GM12864 (cell line): ENCODE results near the gene PPM1H.
"Not testable (repeated sequence)": the region's sequence is repeated elsewhere in the genome, so short reads cannot be mapped to it uniquely, and the experiment has no call there.

Experiments used
- DNase-seq: peaks from one replicate; pipeline ENCODE4 v3.0.0-alpha.2; 2011; ENCODE audit warnings: low read depth
- H3K4me3 ChIP-seq: 2 replicates; pipeline ENCODE4 v1.5.1; 2011; ENCODE audit warnings: mild to moderate bottlenecking, low read depth, low read length, control low read depth
- CTCF ChIP-seq: IDR thresholded peaks from 2 replicates; pipeline ENCODE4 v1.5.1; 2011; ENCODE audit warnings: low read depth, mild to moderate bottlenecking, moderate library complexity, low read length, control low read depth, inconsistent platforms; ENCODE audit errors: missing control alignments

PPM1H gene

GRCh38 chr12:62895351-62895877, 39.5 kb downstream of the PPM1H start:
- DNase-seq: no peak
- no peak overlapping the region for H3K4me3 ChIP-seq
- TF ChIP-seq CTCF: no peak

GRCh38 chr12:62893276-62893675, 41.7 kb downstream of the PPM1H start:
- H3K4me3 ChIP-seq: no peak overlapping the region
- DNase-seq: no peak
- TF ChIP-seq CTCF: no peak

DNA sequence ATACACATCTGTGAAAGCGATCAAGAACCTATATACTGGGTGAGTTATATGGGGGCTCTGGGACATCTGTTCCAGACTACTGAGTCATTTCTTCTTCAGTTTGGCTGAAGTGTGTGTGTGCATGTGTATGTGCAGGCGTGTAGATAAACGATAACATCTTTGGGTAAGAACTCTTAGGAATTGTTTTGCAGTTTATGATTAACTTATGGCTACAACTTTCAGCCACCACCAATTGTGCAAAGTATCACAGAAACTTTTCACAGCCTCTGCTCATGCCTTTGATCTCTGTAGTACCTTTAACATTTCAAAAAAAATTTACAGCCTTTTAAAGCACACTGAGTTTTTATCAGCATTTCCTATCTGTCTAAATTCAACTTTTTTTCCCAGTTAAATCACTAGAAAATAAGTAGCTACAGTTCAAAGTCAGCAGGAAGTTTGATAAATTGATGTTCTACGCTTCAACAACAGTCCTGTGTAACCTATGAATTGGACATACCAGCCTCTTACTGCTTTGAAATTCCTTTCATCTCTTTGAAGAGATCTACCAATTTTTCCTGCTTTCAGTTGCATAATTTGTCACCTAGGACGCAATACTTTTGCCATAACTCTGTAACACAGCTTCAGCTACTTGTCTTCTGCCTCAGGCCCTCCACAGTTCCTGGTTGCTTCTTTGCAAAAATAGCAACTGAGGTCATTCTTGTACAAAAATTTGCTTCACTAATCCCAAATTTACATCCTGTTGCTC, 43.0 kb downstream of the PPM1H start:
- DNase-seq: no peak
- TF ChIP-seq CTCF: no peak
- no peak overlapping the region for H3K4me3 ChIP-seq

DNA sequence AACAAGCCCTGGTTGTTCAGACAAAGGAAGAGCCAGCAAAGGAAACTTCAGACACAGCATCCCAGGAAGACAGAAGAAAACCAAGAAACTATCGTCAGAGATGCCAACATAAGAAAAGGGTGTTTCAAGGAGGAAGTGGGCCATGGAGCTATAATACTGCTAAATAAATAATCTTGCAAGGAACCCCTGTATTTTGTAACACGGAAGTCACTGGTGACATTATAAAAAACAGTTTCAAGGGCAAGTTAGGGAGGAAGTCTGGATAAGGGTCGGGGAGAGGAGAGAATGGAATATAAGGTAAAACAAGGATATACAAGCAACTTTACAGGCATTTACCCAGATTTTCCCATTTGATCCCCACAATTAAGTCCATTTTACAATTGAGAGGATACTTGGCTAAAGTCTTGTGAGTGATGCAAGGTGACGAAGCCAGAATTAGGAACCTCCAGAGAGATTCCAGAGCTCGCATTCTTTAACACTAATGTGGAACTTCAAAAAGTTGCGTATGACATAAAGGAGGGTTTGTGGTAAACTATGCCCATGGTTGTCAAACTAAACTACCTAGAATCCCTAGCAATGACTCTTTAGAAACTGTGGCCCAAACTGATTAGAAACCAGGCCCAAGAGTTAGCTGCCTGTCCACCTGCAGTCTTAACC, 46.4 kb downstream of the PPM1H start:
- no peak for DNase-seq
- no peak overlapping the region for H3K4me3 ChIP-seq
- TF ChIP-seq CTCF: no peak

DNA sequence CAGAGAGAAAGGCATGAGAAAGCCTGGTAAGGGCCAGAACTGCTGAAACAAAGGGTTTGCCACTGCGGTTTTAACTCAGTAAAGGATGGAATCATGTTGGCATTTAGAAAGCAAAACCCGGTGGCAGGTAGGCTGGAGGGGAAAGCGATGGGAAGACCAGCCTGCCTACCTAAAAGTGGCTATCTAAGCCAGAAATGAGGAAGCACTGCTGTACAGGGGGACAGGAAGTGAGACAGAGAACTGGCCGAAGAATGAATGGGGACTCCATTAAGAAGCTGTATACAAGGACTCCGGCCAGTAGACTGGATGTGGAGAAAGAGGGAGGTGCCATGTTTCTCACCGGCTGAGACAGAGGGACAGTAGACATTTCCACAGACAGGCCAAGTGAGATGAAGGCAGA, 48.2 kb downstream of the PPM1H start:
- no peak overlapping the region for H3K4me3 ChIP-seq
- DNase-seq: no peak
- no peak for TF ChIP-seq CTCF

GRCh38 chr12:62885242-62885641, 49.7 kb downstream of the PPM1H start:
- no peak for DNase-seq
- H3K4me3 ChIP-seq: no peak overlapping the region
- no peak for TF ChIP-seq CTCF

GRCh38 chr12:62884832-62885231, 50.1 kb downstream of the PPM1H start:
- not testable (repeated sequence) for DNase-seq, H3K4me3 ChIP-seq
